HG02884 (cell line): ENCODE measurements around the gene CABP7.

Experiments
- ATAC-seq: cut with Tn5 transposase; IDR thresholded peaks from one replicate; pipeline ENCODE4 v1.9.1; 2021; ENCODE audit warnings: mild to moderate bottlenecking, moderate library complexity; ENCODE audit not compliant: unreplicated experiment

CABP7 gene

DNA sequence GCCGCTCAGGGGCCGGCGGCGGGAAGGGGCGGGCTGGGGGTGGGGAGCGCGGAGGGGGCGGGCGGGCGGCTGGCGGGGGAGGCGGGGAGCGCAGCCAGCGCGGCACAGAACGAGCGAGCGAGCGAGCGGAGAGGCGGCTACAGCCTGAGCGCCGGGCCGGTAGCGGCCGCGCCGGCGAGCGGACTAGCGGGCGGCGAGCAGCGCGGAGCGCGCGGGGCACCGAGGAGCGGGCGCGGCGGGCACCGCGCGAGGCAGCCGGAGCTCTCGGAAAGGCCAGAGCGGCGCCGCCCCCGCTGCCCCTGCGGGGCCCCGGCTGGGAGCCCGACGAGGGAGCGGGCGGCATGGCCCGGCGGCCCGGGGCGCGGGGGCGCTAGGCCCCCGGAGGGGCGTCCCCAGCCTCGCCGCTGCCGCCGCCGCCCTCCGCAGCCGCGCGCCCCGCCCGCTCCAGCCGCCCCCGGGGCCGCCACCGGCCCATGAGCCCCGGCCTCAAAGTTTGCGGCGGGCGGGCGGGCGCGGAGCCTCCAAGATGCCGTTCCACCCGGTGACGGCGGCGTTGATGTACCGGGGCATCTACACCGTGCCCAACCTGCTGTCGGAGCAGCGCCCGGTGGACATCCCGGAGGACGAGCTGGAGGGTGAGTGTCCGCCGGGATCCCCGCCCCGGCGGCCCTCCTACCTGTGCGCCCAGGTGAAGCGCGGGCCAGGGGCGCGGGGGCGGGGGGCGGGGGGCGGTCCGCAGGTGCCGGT, at the start of gene CABP7:
CABP7 (plus strand) TSS at position 105 of the 747 bp plus-strand sequence; CDS start at position 527, 422 bp downstream.
- ATAC-seq: no peak

GRCh38 chr22:29670626-29671025, 49.2 kb upstream of the CABP7 start:
- no peak for ATAC-seq

DNA sequence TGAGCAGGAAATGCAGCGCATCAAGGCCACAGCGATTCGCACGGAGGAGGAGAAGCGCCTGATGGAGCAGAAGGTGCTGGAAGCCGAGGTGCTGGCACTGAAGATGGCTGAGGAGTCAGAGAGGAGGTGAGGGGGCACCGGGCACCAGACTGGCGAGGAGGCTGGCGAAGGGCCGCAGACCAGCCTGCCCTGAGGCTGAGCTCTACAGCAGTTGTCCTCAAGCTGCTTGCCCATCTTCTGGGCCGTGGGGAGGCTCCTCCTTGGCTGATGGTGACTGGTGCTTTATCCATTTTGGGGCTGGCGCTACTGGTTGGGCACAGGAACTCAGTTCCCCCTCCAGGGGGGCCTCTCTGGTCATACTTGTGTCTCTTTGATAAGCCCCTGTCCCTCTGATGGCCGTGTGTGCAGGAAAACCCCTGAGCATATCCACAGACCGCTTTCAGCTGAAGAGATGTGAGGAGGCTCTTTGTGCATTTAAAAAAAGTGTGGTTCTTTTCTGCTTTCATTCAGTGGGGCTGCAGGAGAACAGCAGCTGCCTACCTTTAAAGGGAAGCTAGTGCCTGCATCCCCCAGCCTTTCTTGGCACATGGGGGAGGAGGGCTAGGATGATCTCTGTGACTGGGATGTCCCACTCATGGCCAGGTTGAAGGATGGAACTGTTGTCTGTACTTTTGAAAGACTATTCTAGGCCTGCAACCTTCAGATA, 46.3 kb upstream of the CABP7 start:
- ATAC-seq: no peak

GRCh38 chr22:29674121-29674520, 45.7 kb upstream of the CABP7 start:
- ATAC-seq: no peak

GRCh38 chr22:29679316-29679715, 40.5 kb upstream of the CABP7 start:
- no peak for ATAC-seq

DNA sequence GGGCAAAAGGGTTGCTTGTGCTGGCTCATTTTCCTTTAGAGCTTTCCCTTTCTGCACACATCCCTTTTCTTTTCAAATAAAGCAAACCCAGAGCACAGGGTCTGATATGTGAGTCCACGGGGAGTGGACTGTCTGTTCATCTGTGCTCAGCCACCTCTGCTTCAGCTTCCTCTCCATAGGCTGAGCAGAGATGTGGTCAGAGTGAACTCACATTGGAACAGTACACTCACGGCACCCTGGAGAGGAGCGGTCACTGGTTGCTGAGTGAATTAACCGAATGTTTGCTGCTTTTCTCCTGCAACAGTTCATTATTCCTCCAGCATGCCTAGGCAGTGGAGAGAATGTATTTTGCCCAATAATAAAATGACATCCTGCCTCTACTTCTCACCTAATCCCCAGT, 36.3 kb upstream of the CABP7 start:
- no peak for ATAC-seq

DNA sequence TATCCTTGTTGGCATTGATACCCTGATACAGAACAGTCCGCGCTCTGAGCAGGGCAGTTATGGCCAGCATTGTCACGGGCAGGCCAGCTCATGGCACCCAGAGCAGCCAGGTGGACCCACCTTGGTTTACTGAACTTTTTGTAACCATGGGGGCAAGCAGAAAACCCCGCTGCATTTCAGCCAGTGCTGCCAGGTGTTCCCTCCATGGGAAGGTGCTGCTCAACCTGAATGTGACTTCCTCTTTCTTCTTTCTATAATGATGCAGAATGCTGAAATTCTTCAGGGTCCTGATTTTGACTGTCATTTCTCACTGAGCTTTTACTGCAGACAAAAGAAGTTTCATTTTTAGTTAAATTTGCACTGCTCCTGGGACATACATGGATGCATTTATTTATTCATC, 35.6 kb upstream of the CABP7 start:
- no peak for ATAC-seq

DNA sequence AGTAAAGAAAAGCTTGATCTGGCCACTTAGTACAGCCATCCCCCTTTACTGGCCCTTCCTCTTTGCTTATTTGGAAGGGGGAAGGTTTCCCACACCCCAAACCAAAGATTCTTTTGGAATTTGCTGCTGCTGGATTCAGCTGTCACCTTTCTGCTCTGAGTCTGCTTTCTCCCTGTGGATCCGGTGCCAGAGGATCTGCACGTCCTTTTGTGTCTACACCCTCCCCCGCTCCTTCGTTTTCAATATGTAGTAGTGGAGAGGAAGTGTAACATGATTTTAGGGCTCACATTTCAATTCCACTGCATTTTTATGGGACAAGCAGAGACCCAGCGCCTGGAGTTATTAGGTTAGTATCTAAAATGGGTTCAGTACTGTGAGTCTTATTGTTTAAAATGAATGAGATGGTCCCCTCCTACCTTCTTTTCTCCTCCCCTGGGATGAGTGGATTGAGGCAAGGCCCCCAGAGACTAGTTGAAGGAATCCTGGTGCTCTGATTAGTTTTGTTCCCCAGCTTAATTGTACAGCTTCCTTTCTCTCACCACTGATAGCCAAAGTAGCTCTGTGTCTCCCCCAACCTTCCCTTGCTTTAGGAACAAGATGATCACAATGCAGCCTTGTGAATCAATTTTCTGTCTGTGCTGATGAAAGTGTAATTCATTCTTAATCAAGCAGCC, 30.5 kb upstream of the CABP7 start:
- ATAC-seq: no peak

DNA sequence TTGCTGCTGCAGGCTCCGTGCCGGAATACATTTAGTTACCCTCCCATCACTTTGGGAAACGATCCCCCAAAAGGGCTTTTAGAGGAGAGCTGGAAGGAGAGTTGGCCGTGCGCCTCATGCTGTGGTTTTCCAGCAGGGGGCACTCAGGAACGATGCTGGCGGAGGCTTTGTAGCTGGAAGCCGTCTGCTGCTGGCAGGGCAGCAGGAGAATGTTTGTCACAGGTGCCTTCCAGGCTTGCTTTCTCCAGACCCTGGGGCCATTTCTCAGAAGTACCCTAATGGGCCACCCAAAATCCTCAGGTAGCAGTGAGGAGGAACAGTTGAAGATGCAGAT, 30.0 kb upstream of the CABP7 start:
- no peak for ATAC-seq

GRCh38 chr22:29690476-29690875, 29.3 kb upstream of the CABP7 start:
- no peak for ATAC-seq

GRCh38 chr22:29691636-29692326, 28.0 kb upstream of the CABP7 start:
- no peak for ATAC-seq

DNA sequence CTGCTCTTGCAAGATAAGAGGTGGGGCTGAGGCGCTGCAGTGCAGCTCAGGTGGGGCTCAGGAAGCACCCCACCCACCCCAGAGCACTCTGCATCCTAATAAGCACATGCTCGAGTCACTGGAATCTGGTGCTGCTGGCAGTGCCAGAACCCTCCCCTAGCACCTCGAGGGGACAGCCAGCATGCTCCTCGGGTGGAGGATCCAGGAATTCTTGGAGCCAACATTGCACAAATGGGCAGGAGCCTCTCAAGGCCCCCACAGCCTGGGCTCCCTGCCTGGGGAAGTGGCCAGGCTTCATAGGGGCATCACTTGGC, 27.5 kb upstream of the CABP7 start:
- no peak for ATAC-seq

DNA sequence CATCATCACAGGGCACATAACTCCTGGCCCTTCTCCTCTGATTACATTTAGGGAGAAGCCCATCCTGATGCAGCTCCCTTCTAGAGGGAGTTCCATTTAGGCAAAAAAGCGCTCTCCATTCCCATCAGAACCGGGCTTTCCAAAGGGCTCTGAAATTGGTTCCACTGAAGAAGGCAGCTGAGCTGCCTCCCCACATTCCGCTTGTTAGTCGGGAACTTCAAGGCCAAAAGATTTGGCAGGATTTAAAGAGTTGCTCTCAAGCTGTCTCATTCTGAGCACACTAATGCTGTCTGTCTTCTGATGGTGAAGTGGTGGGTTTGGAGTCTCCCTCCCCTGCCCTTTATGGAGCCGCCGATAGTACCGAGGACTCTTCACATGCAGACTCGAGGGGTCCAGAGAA, 26.6 kb upstream of the CABP7 start:
- no peak for ATAC-seq

DNA sequence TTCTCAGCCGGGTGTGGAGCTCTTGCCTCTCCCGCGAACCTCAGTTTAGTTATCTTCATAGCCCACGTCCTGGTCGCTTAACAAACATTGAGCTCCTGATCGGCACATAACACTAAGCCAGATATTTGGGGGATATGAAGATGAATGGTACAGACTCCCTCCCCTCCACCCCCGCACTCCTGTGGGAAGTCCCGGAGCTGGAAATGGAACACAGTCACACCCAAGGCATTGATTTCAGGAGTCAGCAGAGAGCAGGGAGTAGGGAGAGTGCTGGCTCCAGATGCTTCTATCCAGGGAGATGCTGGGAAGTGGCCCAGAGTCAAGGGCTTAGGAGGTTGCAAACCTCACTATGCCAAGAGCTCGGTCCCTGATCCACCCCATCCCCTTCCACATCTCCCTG, 26.1 kb upstream of the CABP7 start:
- no peak for ATAC-seq

DNA sequence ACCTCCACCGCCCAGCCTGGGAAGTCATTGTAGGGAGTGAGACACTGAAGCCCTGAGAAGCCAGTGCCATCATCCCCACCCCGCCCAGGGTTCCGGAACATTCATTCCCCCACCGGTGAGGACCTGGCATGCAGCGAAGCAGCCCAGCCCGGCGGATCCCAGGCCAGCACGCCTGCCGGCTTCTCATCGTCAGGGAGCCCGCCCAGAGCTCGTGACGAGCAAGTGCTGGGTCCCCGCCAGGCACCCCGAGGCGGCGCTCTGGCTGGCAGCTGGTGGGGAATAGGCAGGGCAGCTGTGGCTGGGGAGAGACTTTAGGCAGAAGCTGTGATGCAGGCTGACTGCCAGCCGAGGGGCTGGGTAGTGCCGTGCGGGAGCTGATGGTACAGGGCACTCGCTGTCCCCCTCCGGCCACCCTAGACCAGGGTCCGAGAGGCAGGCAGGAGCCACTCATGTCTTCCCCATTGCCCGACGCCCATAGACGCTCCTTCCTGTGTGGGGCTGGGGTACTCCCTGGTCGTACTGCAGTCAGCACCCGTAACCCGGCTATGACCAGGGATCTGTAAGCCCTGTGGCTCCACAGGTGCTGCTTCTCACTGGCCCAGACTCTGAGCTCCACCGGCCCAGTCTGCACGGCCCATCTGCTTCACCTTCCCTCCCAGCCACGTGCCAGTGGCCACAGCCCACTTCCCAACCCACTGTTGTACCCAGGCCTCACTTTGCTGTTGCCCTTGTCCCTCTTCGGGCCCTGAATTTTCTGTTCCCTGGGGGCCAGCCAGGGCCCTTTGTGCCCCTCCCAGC, 24.5 kb upstream of the CABP7 start:
- ATAC-seq: no peak

DNA sequence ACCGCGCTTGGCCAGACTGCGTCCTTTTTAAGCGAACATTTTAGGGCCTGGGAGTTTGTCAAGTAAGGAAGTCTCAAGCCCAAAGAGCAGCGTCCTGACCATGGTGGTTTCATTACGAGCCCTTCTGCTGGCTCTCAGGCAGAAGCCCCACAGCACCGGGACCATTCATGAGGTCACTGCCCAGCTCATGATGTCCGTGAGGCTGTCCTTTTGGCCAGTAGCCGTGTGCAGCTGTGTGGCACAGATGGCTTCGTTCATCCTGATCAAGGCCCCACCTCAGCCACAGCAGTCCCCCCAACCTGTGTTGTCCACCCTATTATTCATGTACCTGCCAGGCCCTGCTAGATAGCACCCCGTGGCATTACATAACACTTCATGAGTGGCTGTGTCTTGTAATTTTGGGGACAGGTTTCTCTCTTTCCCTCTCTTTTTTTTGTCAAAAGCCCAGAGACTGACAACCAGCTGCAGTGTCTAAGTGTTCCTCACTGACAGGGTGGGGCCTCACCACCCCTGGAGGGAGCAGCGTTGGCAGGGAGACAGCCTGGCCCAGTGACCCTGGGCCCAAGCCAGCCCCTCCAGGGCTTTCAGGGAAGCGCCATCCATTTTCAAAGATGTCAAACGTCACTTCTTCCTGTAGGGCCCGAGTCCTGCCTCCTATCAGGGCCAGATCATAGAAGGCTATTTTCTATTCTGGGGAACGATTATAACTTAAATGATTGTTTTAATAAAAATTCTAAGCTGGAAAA, 21.8 kb upstream of the CABP7 start:
- ATAC-seq: no peak

DNA sequence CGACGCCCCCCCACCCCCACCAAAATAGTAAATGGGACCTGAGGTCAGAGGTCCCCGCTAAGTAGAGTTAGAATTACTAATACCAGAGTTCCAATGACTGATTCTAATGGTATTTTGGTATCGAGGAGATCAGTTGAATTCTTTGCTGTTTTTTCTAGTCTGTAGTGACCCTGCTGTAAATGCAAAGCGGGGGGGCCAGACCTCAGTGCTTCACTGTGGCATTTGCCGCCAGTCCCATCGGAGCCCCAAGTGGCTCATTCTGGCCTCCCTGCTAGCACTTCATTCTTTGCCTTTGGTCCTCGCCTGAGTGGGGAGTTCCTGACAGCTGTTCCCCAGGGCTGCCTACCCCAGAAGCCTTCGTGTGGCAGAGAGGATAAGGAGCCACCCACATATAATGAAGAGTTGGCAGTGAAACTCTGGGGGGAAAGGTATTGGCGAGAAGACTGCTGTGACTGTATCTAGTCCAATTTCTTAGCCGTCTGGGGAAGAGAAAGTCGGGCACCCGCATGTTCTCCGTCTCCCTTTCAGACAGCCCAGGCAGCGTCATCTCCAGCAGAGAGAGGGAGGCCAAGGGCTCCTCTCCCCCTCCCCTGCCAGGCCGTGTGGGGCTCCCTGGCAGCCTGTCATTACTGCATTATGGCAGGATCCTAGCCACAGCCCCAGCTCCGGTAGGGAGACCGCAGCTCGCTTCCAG, 19.4 kb upstream of the CABP7 start:
- ATAC-seq: no peak

DNA sequence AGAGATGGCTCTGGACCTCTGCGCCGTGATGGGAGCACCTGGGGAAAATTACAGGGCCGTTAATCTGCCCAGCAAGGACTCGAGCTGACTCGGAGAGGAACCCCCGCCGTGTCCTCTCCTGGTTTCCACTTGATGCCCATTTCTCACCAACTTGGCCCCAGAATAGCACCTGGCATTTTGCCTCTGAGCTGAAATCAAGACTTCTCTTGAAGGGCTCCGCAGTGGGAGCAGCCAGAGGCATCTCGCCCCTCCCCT, 19.0 kb upstream of the CABP7 start:
- ATAC-seq: no peak

- no peak for ATAC-seq
Measured at GRCh38 chr22:29701155-29701999, 18.4 kb upstream of the CABP7 start.
